HCEC 1CT (cell line): Measurements from ENCODE around the gene APBA2.

ENCODE experiments used
- DNase-seq: peaks from one replicate; pipeline ENCODE4 v3.0.0-alpha.2; 2017

The APBA2 gene

GRCh38 chr15:28962851-28963710, 77.3 kb downstream of the APBA2 start:
- DNase-seq, result peak; percentile 15

GRCh38 chr15:28963711-28964081, 77.9 kb downstream of the APBA2 start:
- no peak for DNase-seq

GRCh38 chr15:28964098-28964497, 78.3 kb downstream of the APBA2 start:
- no peak for DNase-seq

GRCh38 chr15:28967066-28967465, 81.3 kb downstream of the APBA2 start:
- no peak for DNase-seq

- no peak for DNase-seq
Observed at GRCh38 chr15:28967990-28968389, 82.2 kb downstream of the APBA2 start.

- DNase-seq, result no peak
Observed at GRCh38 chr15:28969511-28970085, 83.8 kb downstream of the APBA2 start.

- DNase-seq, result no peak
Observed at GRCh38 chr15:28974142-28974541, 88.4 kb downstream of the APBA2 start.

- DNase-seq, result peak; percentile 51
Observed at GRCh38 chr15:28975766-28976179, 90.0 kb downstream of the APBA2 start.

GRCh38 chr15:28977377-28978010, 91.7 kb downstream of the APBA2 start:
- peak; percentile 96 for DNase-seq

GRCh38 chr15:28978011-28978378, 92.2 kb downstream of the APBA2 start:
- DNase-seq, result no peak

- no peak for DNase-seq
Observed at GRCh38 chr15:28978661-28979060, 92.9 kb downstream of the APBA2 start.

- DNase-seq, result no peak
Observed at GRCh38 chr15:28979208-28979841, 93.6 kb downstream of the APBA2 start.

GRCh38 chr15:28980709-28981350, 95.1 kb downstream of the APBA2 start:
- DNase-seq, result no peak

GRCh38 chr15:28981351-28981720, 95.6 kb downstream of the APBA2 start:
- DNase-seq, result no peak

- DNase-seq, result no peak
Observed at GRCh38 chr15:28981921-28982320, 96.1 kb downstream of the APBA2 start.

GRCh38 chr15:28982886-28983285, 97.1 kb downstream of the APBA2 start:
- DNase-seq, result no peak

GRCh38 chr15:28983432-28984311, 97.9 kb downstream of the APBA2 start:
- no peak for DNase-seq

- peak; percentile 56 for DNase-seq
Observed at GRCh38 chr15:28984421-28985315, 98.9 kb downstream of the APBA2 start.

GRCh38 chr15:28985316-28985645, 99.5 kb downstream of the APBA2 start:
- DNase-seq, result no peak

- DNase-seq, result no peak
Observed at GRCh38 chr15:28985691-28986090, 99.9 kb downstream of the APBA2 start.

- DNase-seq, result no peak
Observed at GRCh38 chr15:28986108-28986507, 100.3 kb downstream of the APBA2 start.
